ENCODE results near the gene HS3ST4.
"Not testable (repeated sequence)": the region's sequence is repeated elsewhere in the genome, so short reads cannot be mapped to it uniquely, and the experiment has no call there.

Gene HS3ST4

GRCh38 chr16:25734430-25735385 lies 42.9 kb downstream of the HS3ST4 start:
- DNase-seq, result no peak

DNA sequence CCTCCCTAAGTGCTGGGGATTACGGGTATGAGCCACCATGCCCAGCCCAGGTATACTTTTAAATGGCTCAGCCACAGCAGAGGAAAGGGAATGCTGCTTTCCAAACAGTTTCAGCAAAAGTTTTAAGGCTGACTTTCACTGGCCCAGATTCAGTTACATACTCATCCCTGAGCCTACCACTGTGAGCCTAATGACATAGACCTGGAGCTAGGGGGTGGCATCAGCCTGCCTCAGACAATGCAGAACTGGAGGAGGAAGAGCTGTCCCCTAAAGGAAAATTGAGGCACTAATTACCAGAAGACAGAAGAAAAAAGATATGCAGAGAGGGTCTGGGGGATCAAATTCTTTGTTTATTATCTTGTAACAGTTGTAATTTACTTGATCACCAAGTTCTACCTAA lies 43.9 kb downstream of the HS3ST4 start:
- DNase-seq, result no peak

GRCh38 chr16:25747160-25747758 lies 55.5 kb downstream of the HS3ST4 start:
- no peak for DNase-seq

GRCh38 chr16:25748092-25748654 lies 56.4 kb downstream of the HS3ST4 start:
- no peak for DNase-seq

DNA sequence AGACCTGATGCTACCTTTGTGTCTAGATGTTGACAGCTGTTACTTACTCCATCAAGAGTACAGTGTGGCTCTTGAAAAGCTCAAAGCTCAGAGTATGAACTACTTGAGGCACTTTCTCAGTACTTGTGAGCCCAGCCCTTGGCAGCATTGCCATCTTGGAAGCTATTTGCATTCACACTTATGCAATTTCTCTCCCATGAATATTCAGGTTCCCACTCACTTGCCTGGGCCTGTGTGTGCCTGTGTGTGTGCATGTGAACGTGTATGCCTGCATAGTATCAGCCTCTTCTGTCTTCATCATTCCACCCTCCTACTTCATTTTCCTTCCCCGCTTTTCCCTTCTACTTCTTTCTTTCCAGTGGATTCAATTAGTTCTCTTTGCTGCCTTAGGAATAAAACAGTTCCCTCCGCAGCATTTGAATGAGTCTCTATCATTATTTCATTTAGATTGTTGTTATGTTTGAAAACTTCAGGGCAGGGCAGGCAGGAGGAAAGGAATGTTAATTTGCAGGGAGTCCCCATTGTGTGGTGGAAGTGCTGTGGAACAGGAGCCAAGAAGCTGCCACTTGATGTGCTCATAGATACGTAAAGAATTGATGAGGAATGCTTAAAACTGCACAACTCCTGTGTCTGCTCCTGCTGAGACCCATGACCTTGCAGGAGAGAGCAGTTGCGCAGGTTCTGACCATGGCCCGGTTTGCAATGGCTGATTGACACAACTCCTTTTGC lies 58.9 kb downstream of the HS3ST4 start:
- no peak for DNase-seq

DNA sequence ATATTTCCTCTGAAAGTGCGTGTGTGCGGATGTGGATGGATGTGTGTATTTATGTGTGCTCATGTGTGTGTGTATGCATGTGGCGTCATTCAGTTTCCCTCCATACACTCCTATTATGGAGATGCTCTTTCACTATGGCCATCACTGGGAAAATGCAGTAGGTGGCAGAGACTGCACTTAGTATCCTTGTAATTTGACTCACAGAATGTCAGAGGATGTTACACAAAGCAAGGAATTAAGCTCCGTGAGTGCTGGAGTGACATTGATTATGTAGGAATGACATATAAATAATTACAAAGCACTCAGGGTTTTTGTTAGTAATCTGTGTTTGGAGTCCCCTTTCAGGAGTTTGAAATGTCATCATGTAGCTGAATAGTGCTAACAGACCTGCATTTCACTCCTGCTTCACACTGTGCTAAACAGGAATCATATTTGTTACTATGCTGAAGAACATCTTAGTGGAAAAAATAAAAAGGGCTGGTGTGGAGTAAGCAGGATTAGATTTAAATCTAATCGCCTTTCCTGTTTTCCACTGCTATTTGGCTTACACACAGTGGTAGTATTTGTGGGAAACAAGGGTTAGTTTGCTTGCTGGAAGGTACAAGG lies 59.6 kb downstream of the HS3ST4 start:
- no peak for DNase-seq

DNA sequence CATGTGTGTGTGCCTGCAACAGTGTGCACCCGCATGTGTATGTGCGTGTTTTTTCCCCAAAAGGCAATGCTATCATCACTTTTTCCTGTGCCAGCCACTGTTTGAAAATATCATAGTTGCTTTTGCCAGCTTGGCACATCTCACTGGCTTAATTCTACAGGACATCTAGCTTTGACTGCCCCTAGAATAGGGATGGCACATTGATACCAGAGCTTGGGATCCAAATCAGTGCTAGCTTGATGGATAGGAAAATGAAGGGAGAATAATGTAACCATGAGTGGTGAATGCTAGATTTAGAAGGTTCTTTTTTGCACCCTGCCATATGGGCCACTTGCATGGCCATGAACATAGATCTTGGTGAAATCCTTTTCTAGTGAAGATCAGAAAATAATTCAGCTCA lies 72.7 kb downstream of the HS3ST4 start:
- no peak for DNase-seq

DNA sequence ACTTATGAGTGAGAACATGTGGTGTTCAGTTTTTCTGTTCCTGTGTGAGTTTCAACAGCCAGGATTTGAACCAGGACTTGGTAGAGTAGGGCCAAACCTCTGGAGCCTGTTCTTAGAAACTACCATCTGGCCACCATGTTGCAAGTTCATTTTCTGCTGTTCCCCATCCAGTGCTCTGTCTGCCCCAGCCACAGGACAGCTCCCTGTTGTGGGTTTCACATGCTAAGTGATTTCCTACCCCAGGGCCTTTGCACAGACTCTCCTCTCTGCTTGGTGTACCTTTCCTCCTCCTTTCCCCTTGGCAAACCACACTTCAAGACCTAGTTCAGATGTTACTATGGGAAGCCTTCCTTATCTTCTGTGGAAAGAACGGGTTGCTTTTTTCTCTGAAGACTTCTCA lies 79.5 kb downstream of the HS3ST4 start:
- no peak for DNase-seq

DNA sequence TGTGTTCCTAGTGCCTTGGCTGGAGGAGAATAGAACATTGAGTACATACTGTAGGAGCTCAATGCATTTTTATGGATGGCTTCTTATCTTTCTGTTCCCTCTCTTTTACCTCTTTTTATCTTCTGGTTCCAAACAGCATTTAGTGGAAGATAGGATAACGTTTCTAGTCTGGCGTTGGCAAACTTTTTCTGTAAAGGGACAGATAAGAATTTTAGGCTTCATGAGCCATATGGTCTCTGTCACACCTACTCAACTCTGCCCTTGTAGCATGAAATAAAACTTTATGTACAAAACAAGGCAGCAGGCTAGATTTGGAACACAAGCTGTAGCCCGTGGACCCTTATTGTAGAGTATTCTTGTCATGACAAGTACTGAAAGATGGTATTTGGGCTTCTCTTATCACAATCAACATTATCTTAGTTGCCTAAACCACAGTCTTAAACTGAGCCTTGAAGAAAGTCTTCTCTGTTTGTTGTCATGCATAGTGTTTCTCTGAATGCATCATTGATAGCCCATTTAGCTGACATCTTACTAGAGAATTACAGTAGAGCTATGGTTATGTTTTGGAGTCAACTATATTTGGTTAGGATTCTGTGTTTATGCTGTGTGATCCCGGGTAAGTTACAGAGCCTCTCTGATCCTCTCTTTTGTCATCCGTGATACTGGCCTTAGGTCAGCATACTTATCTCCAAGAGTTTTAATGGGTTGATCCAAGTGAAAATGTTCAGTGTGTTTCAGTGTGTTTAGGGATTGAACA lies 80.2 kb downstream of the HS3ST4 start:
- DNase-seq, result no peak

DNA sequence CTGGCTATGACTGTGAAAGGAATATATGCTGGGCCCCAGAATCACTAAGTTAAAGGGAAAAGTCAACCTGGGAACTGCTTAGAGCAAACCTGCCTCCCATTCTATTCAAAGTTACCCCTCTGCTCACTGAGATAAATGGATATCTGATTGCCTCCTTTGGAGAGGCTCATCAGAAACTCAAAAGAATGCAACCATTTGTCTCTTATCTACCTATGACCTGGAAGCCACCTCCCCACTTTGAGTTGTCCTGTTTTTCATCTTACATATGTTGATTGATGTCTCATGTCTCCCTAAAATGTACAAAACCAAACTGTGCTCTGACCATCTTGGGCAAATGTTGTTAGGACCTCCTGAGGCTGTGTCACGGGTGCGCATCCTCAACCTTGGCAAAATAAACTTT lies 84.5 kb downstream of the HS3ST4 start:
- not testable (repeated sequence) for DNase-seq

- no peak for DNase-seq
These were observed 91.5 kb downstream of the HS3ST4 start for GRCh38 chr16:25783226-25783625.

DNA sequence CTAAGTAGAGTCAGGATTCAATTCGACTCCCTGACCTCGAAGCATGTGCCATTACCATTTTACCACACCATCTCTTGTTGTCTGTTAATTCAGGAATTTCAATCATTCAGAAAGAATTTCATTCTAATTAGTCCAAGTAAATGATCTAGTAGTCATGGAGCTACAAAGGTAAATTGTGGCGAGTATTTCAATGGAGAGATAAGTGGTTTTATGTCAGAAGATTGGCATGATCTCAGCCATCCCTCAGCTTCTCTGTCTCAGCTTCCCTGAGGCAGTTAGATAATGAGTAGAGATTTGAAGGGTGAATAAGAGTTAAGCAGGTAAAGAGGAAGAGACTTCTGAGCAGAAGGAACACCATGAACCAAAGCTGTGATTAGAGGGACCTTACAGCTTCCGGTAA lies 93.6 kb downstream of the HS3ST4 start:
- DNase-seq, result no peak

- no peak for DNase-seq
These were observed 95.0 kb downstream of the HS3ST4 start for GRCh38 chr16:25786748-25787147.

- no peak for DNase-seq
These were observed 96.9 kb downstream of the HS3ST4 start for GRCh38 chr16:25788637-25789036.

- DNase-seq, result no peak
These were observed 104.5 kb downstream of the HS3ST4 start for GRCh38 chr16:25796239-25796638.

DNA sequence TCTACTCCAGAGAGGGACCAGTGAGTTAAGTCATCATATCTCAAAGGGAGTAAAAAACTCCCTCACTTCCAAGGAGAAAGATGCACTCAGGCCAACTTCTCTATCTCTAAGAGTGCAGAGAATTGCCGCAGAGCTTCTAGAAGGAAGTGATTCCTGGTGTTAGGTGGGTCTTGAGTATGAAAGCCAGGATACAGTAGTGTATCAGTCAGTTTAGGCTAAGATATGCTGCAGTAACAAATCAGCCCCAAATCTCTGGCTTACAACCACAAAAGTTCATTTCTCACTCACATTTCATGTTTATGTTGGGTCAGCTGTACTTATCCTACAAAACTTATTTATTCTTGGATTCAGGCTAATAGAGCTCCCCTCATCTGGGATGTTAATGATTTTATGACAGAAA lies 106.3 kb downstream of the HS3ST4 start:
- no peak for DNase-seq

- no peak for DNase-seq
These were observed 108.1 kb downstream of the HS3ST4 start for GRCh38 chr16:25799816-25800215.

DNA sequence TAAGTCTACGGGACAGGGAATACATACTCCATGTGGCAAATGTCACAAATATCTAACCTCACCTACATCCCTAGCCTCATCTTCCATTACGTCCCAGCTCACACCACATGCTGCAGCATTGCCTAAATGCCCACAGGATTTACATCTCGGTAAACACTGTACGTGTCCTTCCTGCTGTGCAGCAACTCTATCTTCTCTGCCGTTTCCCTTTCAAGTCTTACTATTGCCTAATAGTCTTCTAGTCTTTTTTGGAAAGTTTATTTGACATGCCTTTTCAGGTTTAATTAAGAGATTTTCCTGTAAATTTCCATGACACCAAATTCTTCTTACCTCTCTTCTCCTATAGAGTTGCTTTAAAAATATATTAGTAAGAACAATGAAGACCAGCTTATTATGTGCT lies 120.5 kb downstream of the HS3ST4 start:
- DNase-seq, result no peak

DNA sequence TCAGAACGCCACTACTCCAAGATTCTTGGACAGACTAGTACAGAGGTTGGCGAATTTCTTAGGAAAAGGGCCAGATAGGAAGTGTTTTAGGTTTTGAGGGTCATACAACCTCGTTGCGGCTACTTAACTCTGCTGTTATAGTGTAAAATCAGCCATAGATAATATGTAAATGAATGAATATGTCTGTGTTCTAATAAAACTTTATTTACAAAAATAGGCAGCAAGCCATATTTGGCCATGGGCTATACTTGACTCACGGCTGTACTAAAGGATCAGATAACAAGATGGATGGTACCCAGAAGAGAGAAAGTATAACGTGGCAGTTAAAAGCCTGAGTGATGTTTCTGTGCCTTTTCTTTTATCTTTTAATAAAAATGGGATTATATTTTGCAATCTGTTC lies 125.5 kb downstream of the HS3ST4 start:
- no peak for DNase-seq

DNA sequence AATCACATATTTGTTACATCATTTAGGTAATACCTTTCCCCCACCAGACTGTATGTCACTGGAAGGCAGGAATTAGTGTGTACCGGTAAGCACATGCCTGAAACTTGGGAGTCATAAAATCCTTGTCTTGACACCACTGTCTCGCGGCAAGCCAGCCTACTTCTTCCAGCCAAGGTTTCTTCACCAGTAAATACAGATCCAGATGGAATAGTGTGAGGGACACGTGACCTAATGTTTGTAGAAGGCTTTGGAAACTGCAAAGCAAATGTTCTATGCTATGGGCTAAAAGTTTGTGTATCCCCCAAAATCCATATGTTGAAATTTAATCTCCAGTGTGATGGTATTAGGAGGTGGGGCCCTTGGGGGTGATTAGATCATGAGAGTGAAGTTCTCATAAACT lies 126.1 kb downstream of the HS3ST4 start:
- DNase-seq, result no peak

GRCh38 chr16:25823891-25824290 lies 132.1 kb downstream of the HS3ST4 start:
- DNase-seq, result no peak

DNA sequence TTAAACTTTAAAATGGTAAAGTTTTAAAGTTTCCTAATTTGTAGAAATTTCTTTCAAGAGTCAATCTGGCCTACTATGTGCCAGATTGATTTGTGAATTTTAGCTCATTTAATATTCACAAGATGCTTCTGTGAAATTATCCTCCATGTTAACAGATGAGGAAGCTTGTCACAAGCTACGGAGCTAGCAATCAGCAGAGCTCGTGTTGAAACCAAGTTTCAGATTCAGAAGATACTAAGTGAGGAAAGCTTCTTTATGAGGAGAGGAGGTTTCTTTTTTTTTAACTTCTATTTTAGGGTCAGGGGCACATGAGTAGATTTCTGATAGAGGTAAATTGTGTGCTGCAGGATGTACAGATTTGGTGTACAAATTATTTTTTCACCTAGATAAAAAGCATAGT lies 135.9 kb downstream of the HS3ST4 start:
- no peak for DNase-seq
